Lower lobe of right lung (tissue), 2 donors: ENCODE data around the gene TBC1D2. TPM values are rescaled to one million over a fixed set of nuclear protein-coding genes. Genes with fewer than 3 reads are reported as not detected.

ENCODE experiments used
- ATAC-seq, 2 donors: fragments of 200-7000 bp; cut with Tn5 transposase; one replicate each; pipeline ENCODE4 v1.9.1; 2020 to 2022; ENCODE audit warnings: mild to moderate bottlenecking in 2 of 2, moderate library complexity in 2 of 2
- DNase-seq: peaks from one replicate; pipeline ENCODE4 v3.0.0-alpha.2; 2020
- H3K27ac ChIP-seq: fragments of 200-600 bp; one replicate; pipeline ENCODE4 v1.8.0; 2022
- H3K27me3 ChIP-seq: fragments of 200-600 bp; one replicate; pipeline ENCODE4 v1.8.0; 2022; ENCODE audit warnings: low read depth
- H3K36me3 ChIP-seq: fragments of 200-600 bp; one replicate; pipeline ENCODE4 v1.8.0; 2022; ENCODE audit warnings: mild to moderate bottlenecking
- H3K4me1 ChIP-seq: fragments of 200-600 bp; one replicate; pipeline ENCODE4 v1.8.0; 2022
- H3K4me3 ChIP-seq: fragments of 200-600 bp; one replicate; pipeline ENCODE4 v1.8.0; 2022; ENCODE audit warnings: mild to moderate bottlenecking
- H3K9me3 ChIP-seq: fragments of 200-600 bp; one replicate; pipeline ENCODE4 v1.8.0; 2022
- CTCF ChIP-seq: fragments of 200-600 bp; IDR thresholded peaks from one replicate; pipeline ENCODE4 v1.8.0; 2022; ENCODE audit warnings: antibody characterized with exemption, mild to moderate bottlenecking
- intact Hi-C: fragments of 100-400 bp; cut with DNase I; formaldehyde crosslinking; loops from one replicate; pipeline ENCODE4 v1.11.0; 2022
- long read RNA-seq: library from polyadenylated mRNA; unstranded; transcript quantifications from one replicate; pipeline ENCODE4 v2.0.0, GENCODE V29; 2021
- total RNA-seq: library from RNA; stranded (reverse); fragmentation: NEBNext Ultra II Directional; extraction: Animal tissue kit (Norgen Biotek cat#: 25700); gene quantifications from one replicate; pipeline ENCODE4 v1.2.1, GENCODE V29; 2021
- donor health status: DM: no; HTN: yes; CAD: no; lungs with severe emphysema.

The TBC1D2 gene
- 64.3 TPM for total RNA-seq
- long read RNA-seq, transcript TBC1D2-205 (13 exons, 3,349 nt) = major isoform, 56 of 139 reads
- long read RNA-seq, partial matches to known transcripts = 50 of 139 reads
- long read RNA-seq, other reads (novel, unspliced or antisense) = 32 of 139 reads

GRCh38 chr9:98255578-98256296, at the start of gene TBC1D2:
Gene TBC1D2 (minus strand): TSS chr9:98255649. CDS start chr9:98255541, 108 bp downstream.
- peak within 1 kb of the TSS; percentile 97 for H3K27ac ChIP-seq
- peaks cover 3% of the 10 kb centered on the region for H3K36me3 ChIP-seq
- peaks cover 53% of the 10 kb centered on the region for H3K4me1 ChIP-seq
- ATAC-seq = peak; percentile 96 to 97
- H3K4me3 ChIP-seq = peak within 1 kb of the TSS; percentile 94
- H3K9me3 ChIP-seq = no peaks in the 10 kb centered on the region
- intact Hi-C loops = no loop called here
- TF ChIP-seq CTCF = peak; percentile 20
- H3K27me3 ChIP-seq = no peaks in the 10 kb centered on the region
- DNase-seq = peak; percentile 98

- Histone ChIP-seq H3K9me3 (no peaks in the 10 kb centered on the region), H3K36me3 (no peaks in the 10 kb centered on the region), H3K27me3 (no peaks in the 10 kb centered on the region), H3K27ac (no peak overlapping the region), H3K4me3 (no peak overlapping the region), H3K4me1 (no peaks in the 10 kb centered on the region)
- no peak for TF ChIP-seq CTCF
- intact Hi-C loops = no loop called here
- DNase-seq (no peak), ATAC-seq (no peak)
Measured at GRCh38 chr9:98304381-98304780, 48.9 kb upstream of the TBC1D2 start.

DNA sequence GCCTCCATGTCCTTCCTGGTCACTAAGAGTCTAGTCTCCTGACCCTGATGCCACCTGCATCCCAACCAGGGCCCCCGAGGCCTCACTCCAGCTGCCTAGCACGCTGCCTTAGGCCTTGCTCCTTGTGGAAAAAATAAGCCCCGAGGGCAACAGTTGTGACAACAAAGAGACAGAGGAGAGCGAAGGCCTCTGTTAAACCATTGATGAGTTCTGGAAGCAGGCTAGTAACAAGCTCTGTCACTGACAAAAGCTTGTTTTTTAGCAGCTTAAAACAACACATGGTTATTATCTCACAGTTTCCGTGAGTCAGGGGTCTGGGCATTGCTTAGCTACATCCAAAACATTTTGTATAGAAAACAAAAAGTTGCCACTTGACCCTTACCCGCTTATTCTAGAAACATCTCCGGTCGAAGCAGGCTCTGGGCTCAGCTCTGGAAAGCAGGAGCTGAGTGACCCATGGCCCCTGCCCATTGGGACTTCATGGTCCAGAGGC, 48.2 kb upstream of the TBC1D2 start:
- intact Hi-C loops = no loop called here
- DNase-seq (no peak), ATAC-seq (no peak)
- TF ChIP-seq CTCF = no peak
- Histone ChIP-seq H3K27ac (no peak overlapping the region), H3K36me3 (no peaks in the 10 kb centered on the region), H3K27me3 (no peaks in the 10 kb centered on the region), H3K9me3 (no peaks in the 10 kb centered on the region), H3K4me1 (no peaks in the 10 kb centered on the region), H3K4me3 (no peak overlapping the region)

DNA sequence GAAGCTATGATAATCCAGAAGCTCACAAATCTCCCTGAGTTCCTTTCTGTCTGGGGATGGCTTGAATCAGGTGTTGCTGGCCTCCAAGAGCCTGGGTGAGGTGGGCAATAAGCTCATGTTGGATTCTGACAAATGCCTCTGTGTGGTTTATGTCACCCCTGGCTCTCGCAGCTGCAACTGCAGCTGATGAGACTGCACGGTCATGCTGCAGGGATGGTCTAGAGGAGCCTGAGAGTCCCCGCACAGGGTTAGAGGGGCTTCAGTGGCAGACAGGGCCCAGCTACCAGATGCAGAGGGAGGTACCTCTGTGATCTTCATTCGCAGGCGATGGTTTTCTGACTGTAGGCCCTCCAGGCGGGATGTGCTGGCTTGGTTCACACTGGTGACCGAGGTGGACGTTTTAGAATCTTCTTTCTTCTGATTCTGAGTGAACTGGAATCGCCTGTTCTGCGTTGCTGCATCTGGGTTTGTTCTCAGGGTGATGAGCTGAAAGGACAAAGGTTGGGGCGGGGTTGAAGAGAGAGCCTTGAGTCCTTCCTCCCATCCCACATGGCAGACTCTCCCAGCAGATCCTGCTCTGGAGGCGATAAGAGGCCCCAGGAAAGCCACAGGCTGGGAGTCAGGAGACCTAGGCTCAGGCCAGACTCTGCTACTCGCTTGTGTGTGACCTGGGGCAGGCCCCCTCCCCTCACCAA, 47.6 kb upstream of the TBC1D2 start:
- intact Hi-C loops = no loop called here
- ATAC-seq = no peak

DNA sequence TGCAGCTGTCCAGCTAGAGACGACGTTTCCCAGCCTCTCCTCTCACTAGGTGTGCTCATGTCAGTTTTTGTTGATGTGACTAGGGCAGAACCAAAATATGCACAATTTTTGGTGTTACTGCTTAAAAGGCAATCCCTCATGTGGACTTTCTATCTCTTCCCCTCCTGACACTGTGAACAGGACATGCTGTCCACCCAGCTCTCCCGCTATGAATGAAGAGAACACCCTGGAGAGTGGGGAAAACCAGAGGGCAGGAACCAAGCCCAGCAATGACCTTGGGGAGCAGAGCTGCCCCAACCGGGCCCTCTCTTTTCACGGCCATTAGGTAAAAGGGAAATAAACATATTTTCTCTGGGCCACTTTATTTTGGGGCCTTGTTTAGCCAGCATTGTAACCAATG, 46.7 kb upstream of the TBC1D2 start:
- Histone ChIP-seq H3K27me3 (no peaks in the 10 kb centered on the region), H3K4me3 (no peak overlapping the region), H3K36me3 (no peaks in the 10 kb centered on the region), H3K27ac (no peak overlapping the region), H3K4me1 (no peaks in the 10 kb centered on the region), H3K9me3 (no peaks in the 10 kb centered on the region)
- intact Hi-C loops = no loop called here
- DNase-seq = no peak
- no peak for ATAC-seq
- no peak for TF ChIP-seq CTCF

More for the DNA sequence above, 47.6 kb upstream of the TBC1D2 start:
- H3K4me1 ChIP-seq = no peaks in the 10 kb centered on the region
- no peak for TF ChIP-seq CTCF
- no peaks in the 10 kb centered on the region for H3K27me3 ChIP-seq
- no peaks in the 10 kb centered on the region for H3K9me3 ChIP-seq
- no peaks in the 10 kb centered on the region for H3K36me3 ChIP-seq
- no peak for DNase-seq
- H3K27ac ChIP-seq = no peak overlapping the region
- H3K4me3 ChIP-seq = no peak overlapping the region
